Measurements from ENCODE around the gene CCDC78. TPM values are rescaled to one million over a fixed set of nuclear protein-coding genes. Genes with fewer than 3 reads are reported as not detected.
A peak's percentile ranks its signal among the peaks of the same experiment; 100 is the strongest.
"Not testable (repeated sequence)": the region's sequence is repeated elsewhere in the genome, so short reads cannot be mapped to it uniquely, and the experiment has no call there.

Gene CCDC78
- polyA plus RNA-seq, 6 donors from 2014 or later, result 0.41 to 0.95 TPM; not detected in 4

GRCh38 chr16:714079-714478 is 12.2 kb downstream of the CCDC78 start:
- H3K9me3 Mint-ChIP-seq, result no peaks in the 10 kb centered on the region
- peak overlapping the region in 7 of 8 donors; percentile 30 to 64 (median 44) for H3K4me3 Mint-ChIP-seq
- no peak overlapping the region for H3K27ac Mint-ChIP-seq
- DNase-seq, result no peak
- H3K4me1 Mint-ChIP-seq, result peaks cover 7 to 9% (median 8%) of the 10 kb centered on the region in 3 donors
- no peak for ATAC-seq (ENCODE audit: low read depth in 2 of 2)
- H3K27me3 Mint-ChIP-seq, result peaks cover 6 to 46% (median 13%) of the 10 kb centered on the region in 3 donors
- H3K36me3 Mint-ChIP-seq, result no peaks in the 10 kb centered on the region

DNA sequence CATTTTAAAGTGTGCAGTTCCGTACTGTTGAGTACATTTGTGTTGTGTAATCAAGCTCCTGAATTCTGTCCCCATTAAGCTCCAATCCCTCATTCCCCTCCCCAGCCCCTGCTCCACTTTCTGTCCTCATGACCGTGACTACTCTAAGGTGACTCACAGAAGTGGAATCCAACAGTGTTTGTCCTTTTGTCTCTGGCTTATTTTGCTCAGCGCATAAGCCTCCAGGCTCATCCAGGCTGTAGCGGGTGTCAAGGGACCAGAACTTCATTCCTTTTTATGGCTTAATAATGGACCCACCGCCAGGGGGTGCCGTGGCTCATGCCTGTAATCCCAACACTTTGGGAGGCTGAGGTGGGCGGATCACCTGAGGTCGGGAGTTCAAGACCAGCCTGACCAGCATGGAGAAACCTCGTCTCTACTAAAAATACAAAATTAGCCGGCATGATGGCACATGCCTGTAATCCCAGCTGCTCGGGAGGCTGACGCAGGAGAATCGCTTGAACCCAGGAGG is 13.4 kb downstream of the CCDC78 start:
- H3K36me3 Mint-ChIP-seq; H3K27ac Mint-ChIP-seq; ATAC-seq (ENCODE audit: low read depth in 2 of 2); DNase-seq; H3K9me3 Mint-ChIP-seq; H3K4me1 Mint-ChIP-seq: not testable (repeated sequence)
- peaks cover 18 to 59% (median 25%) of the 10 kb centered on the region in 3 donors for H3K27me3 Mint-ChIP-seq
- H3K4me3 Mint-ChIP-seq, result peak overlapping the region in 2 of 8 donors; percentile 71 to 74

DNA sequence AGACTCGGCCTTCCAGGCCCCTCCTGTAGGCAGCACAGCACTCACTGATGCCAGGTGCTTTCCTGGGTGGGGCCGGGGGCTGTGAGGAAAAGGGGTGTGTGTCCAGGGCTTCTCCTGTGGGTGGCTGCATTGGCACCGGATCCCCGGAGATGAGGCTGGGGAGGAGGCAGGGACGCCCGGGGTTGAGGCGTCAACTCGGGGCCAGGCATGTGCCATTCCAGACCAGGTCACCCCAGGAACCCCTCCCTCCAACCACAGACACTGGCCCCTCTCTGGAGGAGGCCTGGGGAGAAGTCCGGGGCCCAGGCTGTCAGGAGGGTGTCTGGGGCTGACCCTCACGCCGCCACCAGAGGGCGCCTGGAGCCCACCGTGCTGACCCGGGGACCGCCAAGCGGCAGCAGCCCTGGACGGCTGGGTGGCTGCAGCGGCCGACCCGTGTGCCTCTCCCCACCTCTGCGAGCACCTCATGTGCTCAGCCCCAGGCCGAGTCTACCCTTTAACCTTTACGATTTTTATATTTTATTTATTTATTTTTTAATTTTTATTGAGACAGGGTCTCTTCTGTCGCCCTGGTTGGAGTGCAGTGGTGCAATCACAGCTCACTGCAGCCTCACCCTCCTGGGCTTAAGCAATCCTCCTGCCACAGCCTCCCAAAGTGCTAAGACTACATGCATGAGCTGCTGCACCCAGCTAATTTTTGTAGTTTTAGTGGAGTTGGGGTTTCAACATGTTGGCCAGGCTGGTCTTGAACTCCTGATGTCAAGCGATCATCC is 14.5 kb downstream of the CCDC78 start:
- DNase-seq, result peak; percentile 79
- ATAC-seq (ENCODE audit: low read depth in 2 of 2), result peak; percentile 67 to 68
- peaks cover 3 to 8% (median 6%) of the 10 kb centered on the region in 3 donors for H3K4me1 Mint-ChIP-seq
- no peaks in the 10 kb centered on the region for H3K9me3 Mint-ChIP-seq
- H3K4me3 Mint-ChIP-seq, result no peak overlapping the region
- no peaks in the 10 kb centered on the region for H3K36me3 Mint-ChIP-seq
- H3K27me3 Mint-ChIP-seq, result peaks cover 24 to 68% (median 28%) of the 10 kb centered on the region in 3 donors
- H3K27ac Mint-ChIP-seq, result no peak overlapping the region

GRCh38 chr16:711084-711483 is 15.2 kb downstream of the CCDC78 start:
- ATAC-seq (ENCODE audit: low read depth in 2 of 2) (no peak), DNase-seq (no peak)
- Mint-ChIP-seq H3K36me3 (no peaks in the 10 kb centered on the region), H3K27ac (peak overlapping the region in 1 of 6 donors; percentile 42), H3K27me3 (peaks cover 24 to 68% (median 31%) of the 10 kb centered on the region in 3 donors), H3K9me3 (no peaks in the 10 kb centered on the region), H3K4me1 (peaks cover 3 to 13% (median 7%) of the 10 kb centered on the region in 3 donors), H3K4me3 (no peak overlapping the region)

GRCh38 chr16:710500-711075 is 15.7 kb downstream of the CCDC78 start:
- peaks cover 3 to 13% (median 7%) of the 10 kb centered on the region in 3 donors for H3K4me1 Mint-ChIP-seq
- H3K36me3 Mint-ChIP-seq, result no peaks in the 10 kb centered on the region
- DNase-seq (no peak), ATAC-seq (ENCODE audit: low read depth in 2 of 2) (no peak)
- H3K27ac Mint-ChIP-seq, result no peak overlapping the region
- no peaks in the 10 kb centered on the region for H3K9me3 Mint-ChIP-seq
- H3K27me3 Mint-ChIP-seq, result peaks cover 24 to 68% (median 31%) of the 10 kb centered on the region in 3 donors
- H3K4me3 Mint-ChIP-seq, result no peak overlapping the region

GRCh38 chr16:709566-710499 is 16.4 kb downstream of the CCDC78 start:
- ATAC-seq (ENCODE audit: low read depth in 2 of 2) (no peak), DNase-seq (no peak)
- no peak overlapping the region for H3K4me3 Mint-ChIP-seq
- H3K36me3 Mint-ChIP-seq, result no peaks in the 10 kb centered on the region
- H3K27me3 Mint-ChIP-seq, result peaks cover 24 to 68% (median 31%) of the 10 kb centered on the region in 3 donors
- no peaks in the 10 kb centered on the region for H3K9me3 Mint-ChIP-seq
- no peak overlapping the region for H3K27ac Mint-ChIP-seq
- peaks cover 3 to 13% (median 7%) of the 10 kb centered on the region in 3 donors for H3K4me1 Mint-ChIP-seq

DNA sequence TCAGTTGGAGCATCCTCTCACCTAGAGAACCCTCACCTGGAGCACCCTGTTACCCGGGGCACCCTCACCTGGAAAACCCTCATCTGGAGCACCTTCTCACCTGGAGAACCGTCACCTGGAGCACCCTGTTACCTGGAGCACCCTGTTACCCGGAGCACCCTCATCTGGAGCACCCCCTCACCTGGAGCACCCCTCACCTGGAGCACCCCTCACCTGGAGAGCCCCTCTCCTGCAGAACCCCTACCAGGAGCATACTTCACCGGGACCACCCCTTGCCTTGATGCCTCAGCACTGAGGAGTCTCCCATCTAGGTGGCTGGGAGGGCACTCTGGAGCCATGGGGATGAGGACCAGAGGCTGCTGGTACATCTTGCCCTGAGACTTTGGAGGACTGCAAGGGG is 17.3 kb downstream of the CCDC78 start:
- H3K4me1 Mint-ChIP-seq, result peaks cover 3 to 13% (median 7%) of the 10 kb centered on the region in 3 donors
- DNase-seq, result no peak
- H3K27me3 Mint-ChIP-seq, result peaks cover 24 to 69% (median 29%) of the 10 kb centered on the region in 3 donors
- no peaks in the 10 kb centered on the region for H3K36me3 Mint-ChIP-seq
- H3K4me3 Mint-ChIP-seq, result no peak overlapping the region
- H3K9me3 Mint-ChIP-seq, result no peaks in the 10 kb centered on the region
- ATAC-seq (ENCODE audit: low read depth in 2 of 2), result no peak
- H3K27ac Mint-ChIP-seq, result no peak overlapping the region

- H3K27ac Mint-ChIP-seq, result peak overlapping the region in 1 of 6 donors; percentile 73
- DNase-seq, result no peak
- H3K4me3 Mint-ChIP-seq, result peak overlapping the region in 2 of 8 donors; percentile 51 to 65
- no peaks in the 10 kb centered on the region for H3K9me3 Mint-ChIP-seq
- peaks cover 3 to 13% (median 7%) of the 10 kb centered on the region in 3 donors for H3K4me1 Mint-ChIP-seq
- H3K36me3 Mint-ChIP-seq, result no peaks in the 10 kb centered on the region
- H3K27me3 Mint-ChIP-seq, result peaks cover 28 to 74% (median 30%) of the 10 kb centered on the region in 3 donors
- no peak for ATAC-seq (ENCODE audit: low read depth in 2 of 2)
Measured at GRCh38 chr16:708019-708418, 18.2 kb downstream of the CCDC78 start.

GRCh38 chr16:707062-707538 is 19.1 kb downstream of the CCDC78 start:
- Mint-ChIP-seq H3K27me3 (peaks cover 33 to 78% (median 37%) of the 10 kb centered on the region in 3 donors), H3K9me3 (peaks cover 0 to 2% (median 0%) of the 10 kb centered on the region in 7 donors), H3K27ac (no peak overlapping the region), H3K4me1 (peaks cover 3 to 9% (median 7%) of the 10 kb centered on the region in 3 donors), H3K4me3 (no peak overlapping the region), H3K36me3 (no peaks in the 10 kb centered on the region)
- ATAC-seq (ENCODE audit: low read depth in 2 of 2) (no peak), DNase-seq (no peak)

GRCh38 chr16:706189-707061 is 19.8 kb downstream of the CCDC78 start:
- Mint-ChIP-seq H3K4me3 (peak overlapping the region in 3 of 8 donors; percentile 35 to 60 (median 57)), H3K4me1 (peaks cover 4 to 9% (median 7%) of the 10 kb centered on the region in 3 donors), H3K9me3 (peaks cover 0 to 2% (median 0%) of the 10 kb centered on the region in 7 donors), H3K27me3 (peaks cover 33 to 83% (median 40%) of the 10 kb centered on the region in 3 donors), H3K27ac (peak overlapping the region in 1 of 6 donors; percentile 36), H3K36me3 (no peaks in the 10 kb centered on the region)
- ATAC-seq (ENCODE audit: low read depth in 2 of 2) (no peak), DNase-seq (no peak)

DNA sequence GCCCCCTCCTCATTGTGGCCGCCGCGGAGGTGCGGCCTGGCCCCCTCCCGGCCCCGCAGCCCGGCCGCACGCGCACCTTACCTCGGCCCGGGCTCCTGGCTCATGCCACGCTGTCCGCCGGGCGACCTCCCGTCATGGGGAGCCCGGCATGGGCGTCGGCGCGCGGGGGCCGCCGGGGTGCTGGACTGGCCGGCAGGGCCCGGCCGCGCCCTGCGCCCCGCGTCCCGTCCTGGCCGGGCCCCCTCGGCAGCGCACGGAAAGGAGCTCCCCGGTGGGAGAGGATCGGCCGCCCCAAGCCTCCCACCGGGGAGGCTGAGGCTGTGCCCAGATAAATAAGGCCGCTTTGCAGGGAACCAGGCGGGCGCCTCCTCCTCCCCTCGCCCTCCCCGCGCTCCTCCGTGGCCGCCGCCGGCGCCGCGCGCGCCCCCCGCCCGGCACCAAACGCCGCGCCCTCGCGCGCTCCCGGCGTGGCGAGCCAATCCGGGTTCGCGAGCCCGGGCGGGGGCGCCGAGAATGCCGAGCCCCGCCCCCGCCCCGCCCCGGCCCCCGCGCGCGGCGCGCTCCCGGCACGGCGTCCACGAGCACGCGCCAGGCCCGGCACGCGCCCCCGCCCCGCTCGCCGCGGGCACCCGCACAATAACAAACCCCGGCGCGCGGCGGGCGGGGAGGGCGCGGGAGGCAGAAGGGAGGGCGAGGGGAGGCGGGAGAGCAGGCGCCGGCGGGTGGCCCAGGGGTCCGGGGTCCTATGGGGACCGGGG is 20.6 kb downstream of the CCDC78 start, which contains the start of gene FBXL16:
Gene FBXL16, minus strand, starts transcription at position 371 of the 758 bp plus-strand sequence. CDS start 8,396 bp downstream, outside the sequence.
- Mint-ChIP-seq H3K27me3 (peaks cover 33 to 80% (median 40%) of the 10 kb centered on the region in 3 donors), H3K36me3 (no peaks in the 10 kb centered on the region), H3K4me1 (peaks cover 4 to 7% (median 7%) of the 10 kb centered on the region in 3 donors), H3K9me3 (peaks cover 0 to 2% (median 0%) of the 10 kb centered on the region in 7 donors), H3K4me3 (peak within 1 kb of the TSS in 3 of 8 donors; percentile 35 to 60 (median 57)), H3K27ac (peak within 1 kb of the TSS in 1 of 6 donors; percentile 36)
- peak in 1 of 2 donors; percentile 14 for ATAC-seq (ENCODE audit: low read depth in 2 of 2)
- DNase-seq, result no peak

Measured in naive B cell (primary cell).